GM06990 (cell line): ENCODE data around the gene RBM48.

Experiments used
- DNase-seq: peaks from one replicate; pipeline ENCODE4 v3.0.0-alpha.2; 2011; ENCODE audit not compliant: insufficient read length; ENCODE audit errors: extremely low read depth
- H3K27me3 ChIP-seq: replicated peaks from 2 replicates; pipeline ENCODE4 v1.6.0; 2011; ENCODE audit warnings: low read length; ENCODE audit not compliant: control insufficient read depth, insufficient read depth
- H3K36me3 ChIP-seq: 2 replicates; pipeline ENCODE4 v1.5.1; 2011; ENCODE audit warnings: low read length; ENCODE audit not compliant: control insufficient read depth, insufficient read depth
- H3K4me3 ChIP-seq: replicated peaks from 2 replicates; pipeline ENCODE4 v1.5.1; 2011; ENCODE audit warnings: low read depth, mild to moderate bottlenecking, control low read depth, low read length
- TF ChIP-seq, protein P1 (sequence below): IDR thresholded peaks from 2 replicates; pipeline ENCODE4 v1.5.1; 2011; ENCODE audit warnings: low read length, control low read depth, mild to moderate bottlenecking, inconsistent platforms; ENCODE audit not compliant: insufficient read depth, poor library complexity, severe bottlenecking

RBM48 gene

DNA sequence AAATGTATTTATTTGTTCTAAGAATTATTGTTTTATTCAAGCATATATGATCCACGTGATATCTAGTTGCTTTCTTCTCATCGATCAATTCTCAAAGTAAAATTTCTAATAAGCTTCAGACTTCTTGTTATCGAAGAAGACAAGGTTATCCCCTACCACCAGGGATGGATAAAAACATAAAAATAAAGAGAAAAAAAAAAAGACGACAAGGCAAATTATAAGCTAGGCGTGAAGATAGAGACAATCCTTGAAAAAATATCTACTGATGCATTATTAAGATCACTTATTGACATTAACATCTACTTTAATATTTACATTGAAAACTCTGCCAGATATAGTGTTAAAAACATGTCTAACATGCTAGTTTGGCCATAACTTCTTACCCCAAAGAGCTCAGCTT is 19.6 kb upstream of the RBM48 start:
- Histone ChIP-seq H3K27me3 (no peaks in the 10 kb centered on the region), H3K36me3 (no peaks in the 10 kb centered on the region; the same call in none of the 2 replicates), H3K4me3 (no peak overlapping the region)
- TF ChIP-seq, protein P1, sequence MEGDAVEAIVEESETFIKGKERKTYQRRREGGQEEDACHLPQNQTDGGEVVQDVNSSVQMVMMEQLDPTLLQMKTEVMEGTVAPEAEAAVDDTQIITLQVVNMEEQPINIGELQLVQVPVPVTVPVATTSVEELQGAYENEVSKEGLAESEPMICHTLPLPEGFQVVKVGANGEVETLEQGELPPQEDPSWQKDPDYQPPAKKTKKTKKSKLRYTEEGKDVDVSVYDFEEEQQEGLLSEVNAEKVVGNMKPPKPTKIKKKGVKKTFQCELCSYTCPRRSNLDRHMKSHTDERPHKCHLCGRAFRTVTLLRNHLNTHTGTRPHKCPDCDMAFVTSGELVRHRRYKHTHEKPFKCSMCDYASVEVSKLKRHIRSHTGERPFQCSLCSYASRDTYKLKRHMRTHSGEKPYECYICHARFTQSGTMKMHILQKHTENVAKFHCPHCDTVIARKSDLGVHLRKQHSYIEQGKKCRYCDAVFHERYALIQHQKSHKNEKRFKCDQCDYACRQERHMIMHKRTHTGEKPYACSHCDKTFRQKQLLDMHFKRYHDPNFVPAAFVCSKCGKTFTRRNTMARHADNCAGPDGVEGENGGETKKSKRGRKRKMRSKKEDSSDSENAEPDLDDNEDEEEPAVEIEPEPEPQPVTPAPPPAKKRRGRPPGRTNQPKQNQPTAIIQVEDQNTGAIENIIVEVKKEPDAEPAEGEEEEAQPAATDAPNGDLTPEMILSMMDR, result no peak
- DNase-seq, result no peak

DNA sequence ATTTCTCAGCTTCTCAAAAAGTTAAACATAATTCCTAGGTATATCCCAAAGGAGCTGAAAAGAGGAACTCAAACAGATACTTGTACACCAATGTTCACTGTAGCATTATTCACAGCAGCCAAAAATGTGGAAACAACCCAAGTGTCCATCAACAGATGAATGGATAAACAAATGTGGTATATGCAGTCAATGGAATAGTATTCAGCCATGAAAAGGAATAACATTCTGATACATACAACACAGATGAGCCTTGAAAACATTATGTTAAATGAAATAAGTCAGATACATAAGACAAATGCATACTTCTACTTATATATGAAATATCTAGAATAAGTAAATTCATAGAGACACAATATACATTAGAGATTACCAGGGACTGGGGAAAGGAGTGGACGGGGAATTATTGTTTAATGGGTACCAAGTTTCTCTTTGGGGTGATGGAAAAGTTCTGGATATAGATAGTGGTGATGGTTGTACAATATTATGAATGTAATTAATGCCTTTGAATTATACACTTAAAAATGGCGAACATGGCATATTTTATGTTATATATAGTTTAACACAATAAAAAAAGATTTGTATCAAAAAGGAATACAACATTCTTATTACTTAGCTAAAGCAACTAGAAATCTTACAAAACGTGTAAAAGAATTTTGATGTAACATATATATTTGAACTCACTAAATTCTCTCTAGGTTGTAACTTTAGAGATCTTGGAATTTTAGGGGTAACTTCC is 15.3 kb upstream of the RBM48 start:
- H3K27me3 ChIP-seq, result no peaks in the 10 kb centered on the region
- DNase-seq, result no peak
- no peak overlapping the region for H3K4me3 ChIP-seq
- H3K36me3 ChIP-seq, result peaks cover 2% of the 10 kb centered on the region; the same call in 1 of the 2 replicates
- TF ChIP-seq, protein P1, result no peak

DNA sequence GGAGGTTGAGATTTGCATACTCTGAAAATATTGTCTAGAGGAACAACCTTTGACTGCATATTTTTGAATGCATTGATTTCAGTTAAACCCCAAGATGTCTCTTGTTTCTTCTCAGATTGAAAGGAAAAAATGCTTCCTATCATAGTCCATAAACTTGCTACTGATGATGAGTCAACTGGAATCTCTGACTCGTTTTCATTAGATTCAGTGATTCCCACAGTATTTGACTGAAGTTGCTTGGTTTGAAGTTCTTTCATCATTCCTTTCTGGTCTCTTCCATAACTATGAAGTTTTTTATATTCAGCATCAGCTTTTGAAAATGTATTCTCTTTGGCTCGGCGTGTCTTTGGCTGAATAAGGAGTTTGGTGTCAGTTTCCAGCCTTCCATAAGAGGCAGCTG is 11.0 kb upstream of the RBM48 start:
- TF ChIP-seq, protein P1, result no peak

DNA sequence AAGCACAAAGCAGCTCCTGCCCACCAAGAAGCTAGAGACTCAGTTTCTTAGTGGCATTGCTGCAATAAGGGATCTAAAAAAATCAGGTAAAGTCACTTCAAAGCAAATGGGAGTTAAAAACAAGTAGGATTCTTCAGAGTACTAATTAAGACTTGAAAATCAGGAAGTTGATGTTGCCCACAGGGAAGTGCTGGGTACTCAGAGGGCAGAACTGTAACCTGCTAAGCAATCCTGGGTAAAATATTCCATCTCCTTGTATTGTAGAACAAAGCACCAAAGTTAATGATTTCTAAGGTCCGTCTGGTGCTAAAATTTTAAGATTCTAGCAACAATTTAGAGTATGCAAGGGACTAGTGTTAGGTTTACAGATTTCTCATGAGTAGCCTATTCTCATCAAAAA is 8.6 kb upstream of the RBM48 start:
- Histone ChIP-seq H3K4me3 (no peak overlapping the region), H3K36me3 (peaks cover 2% of the 10 kb centered on the region; the same call in 1 of the 2 replicates), H3K27me3 (no peaks in the 10 kb centered on the region)
- TF ChIP-seq, protein P1, result no peak
- DNase-seq, result no peak

More for the DNA sequence above, 11.0 kb upstream of the RBM48 start:
- Histone ChIP-seq H3K27me3 (no peaks in the 10 kb centered on the region), H3K4me3 (no peak overlapping the region), H3K36me3 (peaks cover 2% of the 10 kb centered on the region; the same call in 1 of the 2 replicates)
- DNase-seq, result no peak

DNA sequence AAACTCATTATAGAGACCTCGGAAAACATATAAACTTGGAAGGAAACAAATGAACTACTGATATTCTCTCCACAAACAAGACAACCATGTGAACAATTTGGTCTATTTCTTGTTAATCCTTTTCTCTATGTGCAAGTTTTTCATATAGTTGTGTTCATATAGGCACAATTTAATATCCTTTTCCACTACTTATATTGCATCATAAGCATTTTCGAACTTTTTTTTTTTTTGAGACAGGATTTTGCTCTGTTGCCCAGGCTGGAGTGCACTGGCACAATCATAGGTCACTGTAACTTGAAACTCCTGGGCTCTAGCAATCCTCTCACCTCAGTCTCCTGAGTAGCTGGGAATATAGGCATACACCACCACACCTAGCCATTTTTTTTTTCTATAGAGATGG is 5.5 kb upstream of the RBM48 start:
- no peak for DNase-seq
- no peaks in the 10 kb centered on the region for H3K36me3 ChIP-seq
- H3K27me3 ChIP-seq, result no peaks in the 10 kb centered on the region
- H3K4me3 ChIP-seq, result no peak overlapping the region
- TF ChIP-seq, protein P1, result no peak
